NOMO-1 treated with DMSO at 0.1 percent for 48 hours (cell line): ENCODE measurements around the gene GOLT1B.

Experiments used
- DNase-seq: peaks from one replicate; lab custom pipeline; 2025; ENCODE audit not compliant: unreplicated experiment; lab: John Stamatoyannopoulos, UW

The GOLT1B gene

DNA sequence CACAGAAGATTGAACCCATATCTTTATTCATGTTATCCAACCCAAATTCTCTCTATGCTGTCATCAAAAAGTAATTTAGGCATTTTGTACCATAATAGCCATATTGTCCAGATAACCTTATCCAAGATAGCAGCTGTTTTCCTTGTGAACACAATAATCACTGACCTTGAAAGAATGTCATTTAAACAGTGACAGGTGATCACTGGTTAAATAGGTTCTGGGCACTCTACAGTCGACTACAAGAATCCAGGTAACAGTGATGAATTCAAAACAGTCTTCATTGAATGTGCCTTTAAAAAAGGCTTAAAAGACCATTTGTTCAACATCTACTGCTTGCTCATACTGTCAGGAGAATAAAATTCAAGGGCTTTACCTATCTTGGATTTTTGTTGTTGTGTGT is 20.0 kb downstream of the GOLT1B start:
- DNase-seq: no peak

DNA sequence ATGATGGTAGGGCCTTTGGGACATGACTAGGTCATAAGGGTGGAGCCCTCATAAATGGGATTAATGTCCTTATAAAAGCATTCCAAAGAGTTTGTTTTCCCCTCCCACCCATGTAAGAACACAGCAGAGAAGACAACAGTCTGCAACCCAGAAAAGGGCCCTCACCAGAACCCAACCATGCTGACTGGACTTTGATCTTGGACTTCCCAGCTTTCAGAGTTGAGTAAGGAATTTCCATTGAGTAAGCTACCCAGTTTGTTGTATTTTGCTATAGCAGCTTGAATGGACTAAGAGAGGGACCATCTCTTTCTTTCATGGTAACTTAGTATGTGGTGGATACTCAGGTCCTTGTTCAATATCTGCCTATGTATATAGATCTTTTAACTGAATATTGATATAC is 21.6 kb downstream of the GOLT1B start:
- no peak for DNase-seq

DNA sequence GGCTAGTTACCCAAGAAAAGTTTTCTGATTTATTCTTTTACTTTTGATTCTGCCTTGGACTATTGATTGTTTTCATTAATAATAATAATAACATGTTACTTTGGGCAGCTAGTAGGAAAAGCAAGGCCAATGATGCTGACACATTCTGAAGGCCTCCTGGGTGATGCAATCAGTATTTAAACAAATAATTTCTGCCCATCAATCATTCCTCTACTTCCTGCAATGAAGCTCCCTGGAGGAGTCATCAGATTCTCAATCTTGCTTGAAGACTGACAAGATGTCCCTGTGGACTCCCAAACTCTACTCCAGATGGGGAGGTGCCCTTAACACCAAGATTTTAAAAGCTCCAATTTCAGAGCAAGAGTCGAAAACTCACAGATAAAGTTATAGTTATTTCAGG is 24.5 kb downstream of the GOLT1B start, which contains the start of gene SPX:
TSS of gene SPX (plus strand) at position 244 of the 400 bp plus-strand sequence. CDS start 177 bp downstream, outside the sequence.
- DNase-seq: no peak

DNA sequence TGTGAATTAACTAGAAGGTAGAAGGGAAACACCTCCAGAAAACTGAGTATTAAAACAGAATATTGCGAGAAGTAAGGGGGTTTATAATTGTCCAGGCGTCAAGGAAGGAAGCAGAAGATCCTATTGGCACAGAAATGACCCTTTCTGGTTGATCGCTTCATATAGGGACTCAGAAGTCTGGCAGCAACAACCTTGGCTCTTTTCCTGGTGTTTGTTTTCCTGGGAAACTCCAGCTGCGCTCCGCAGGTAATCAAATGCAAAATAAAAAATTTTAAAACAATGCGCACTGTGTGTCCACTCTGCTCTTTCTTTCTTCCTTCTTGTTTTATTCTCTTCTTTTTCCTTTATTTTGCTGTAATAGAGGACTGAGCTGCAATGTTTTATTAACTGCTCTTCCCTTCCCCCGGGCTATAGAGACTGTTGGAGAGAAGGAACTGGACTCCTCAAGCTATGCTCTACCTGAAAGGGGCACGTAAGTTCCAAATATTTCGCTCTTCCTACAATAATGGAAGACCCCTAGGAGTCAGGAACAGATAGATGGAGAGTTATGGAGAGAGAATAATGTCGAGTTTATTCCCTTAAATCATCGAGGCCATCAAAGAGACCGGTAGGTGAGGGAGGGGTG is 25.2 kb downstream of the GOLT1B start:
- no peak for DNase-seq

DNA sequence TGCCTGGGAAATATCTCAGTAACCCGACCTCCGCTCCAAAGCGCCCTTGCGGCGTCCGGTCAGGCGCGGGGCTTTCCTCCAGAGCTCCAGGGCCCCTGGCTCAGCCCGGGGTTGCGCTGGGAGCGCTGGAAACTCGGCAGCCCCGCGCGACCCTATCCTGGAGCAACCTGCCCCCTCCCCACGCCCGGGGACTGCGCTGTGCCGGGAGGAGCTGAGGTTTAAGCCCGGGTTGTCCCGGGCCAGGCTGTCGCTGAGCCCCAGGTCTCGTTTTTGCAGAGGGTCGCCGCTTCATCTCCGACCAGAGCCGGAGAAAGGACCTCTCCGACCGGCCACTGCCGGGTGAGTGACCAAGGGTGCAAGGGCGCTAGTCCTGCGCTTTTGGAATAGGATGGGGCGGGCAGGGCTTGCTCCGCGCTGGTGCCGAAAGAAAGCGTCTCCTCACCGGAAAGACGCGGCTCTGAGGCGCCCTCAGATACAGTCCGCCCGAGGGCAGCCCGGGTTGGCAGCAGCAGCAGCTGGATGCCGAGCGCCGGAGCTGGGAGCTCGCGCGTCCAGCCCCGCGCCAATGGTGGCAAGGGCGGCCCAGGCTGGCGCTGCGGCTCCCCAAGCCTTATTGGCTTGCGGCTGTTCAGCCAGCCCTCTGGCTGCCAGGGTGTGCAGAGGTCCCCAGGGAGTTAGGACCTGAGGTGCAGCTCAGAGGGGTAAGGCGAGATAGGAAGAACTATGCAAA is 26.0 kb downstream of the GOLT1B start:
- DNase-seq: no peak

DNA sequence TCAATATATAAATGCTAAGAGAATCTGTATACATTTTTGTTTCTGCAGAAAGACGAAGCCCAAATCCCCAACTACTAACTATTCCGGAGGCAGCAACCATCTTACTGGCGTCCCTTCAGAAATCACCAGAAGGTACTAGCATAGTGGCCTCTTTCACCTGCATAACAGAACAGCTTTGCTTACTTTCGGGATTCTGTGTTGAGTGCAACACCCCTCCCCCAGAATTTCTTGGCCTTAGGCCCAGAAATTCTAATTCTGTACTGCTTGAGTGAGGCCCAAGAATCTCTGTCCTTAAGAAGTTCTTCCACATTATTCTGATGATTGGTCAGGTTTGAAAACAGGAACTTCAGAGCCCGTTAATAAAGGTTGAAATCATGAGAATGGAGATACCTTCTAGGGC is 27.4 kb downstream of the GOLT1B start:
- DNase-seq: no peak

DNA sequence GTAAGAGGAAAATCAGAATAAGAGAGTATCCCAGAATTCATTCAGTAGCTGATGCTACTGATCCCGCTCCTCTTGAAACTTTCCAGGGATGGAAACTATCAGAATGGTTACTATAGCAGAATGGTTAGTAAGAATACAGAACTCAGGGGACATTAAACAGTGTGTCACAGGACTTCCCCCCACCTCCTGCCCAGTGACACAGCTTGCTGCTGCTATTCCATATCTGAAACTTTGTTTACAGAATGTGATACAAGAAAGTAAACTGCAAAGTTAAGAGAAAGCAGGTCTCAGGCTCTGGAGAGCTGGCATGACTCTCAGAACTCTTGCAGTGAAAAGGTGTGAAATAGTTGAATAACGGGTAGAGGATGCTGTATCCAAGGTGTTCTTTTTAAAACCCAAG is 27.9 kb downstream of the GOLT1B start:
- DNase-seq: no peak

DNA sequence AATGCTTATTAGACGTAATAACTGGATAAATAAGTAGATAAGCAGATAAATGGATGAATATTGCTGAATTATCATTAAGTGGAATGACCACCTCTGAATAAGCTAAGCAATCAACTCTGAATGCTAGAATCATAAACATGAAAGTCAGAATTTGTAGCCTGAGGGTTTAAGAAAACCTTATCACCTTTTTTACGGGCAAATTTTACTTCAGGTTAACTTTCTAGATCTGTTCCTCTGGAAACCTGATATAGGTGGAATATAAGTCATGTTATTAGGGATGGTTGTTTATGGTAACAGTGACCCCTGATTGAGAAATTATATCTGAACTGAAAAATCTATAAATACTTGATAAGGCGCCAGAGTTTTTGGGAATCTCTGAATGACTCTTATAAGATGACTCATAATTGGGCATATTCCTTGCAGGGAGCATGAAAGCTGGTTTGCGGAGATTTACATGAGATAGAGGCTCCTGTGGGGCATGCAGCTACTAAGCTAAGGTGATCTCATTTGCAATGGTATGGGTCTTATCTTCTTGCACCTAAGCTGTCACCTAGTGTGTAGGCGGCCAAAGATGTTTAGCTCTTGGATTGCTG is 36.6 kb downstream of the GOLT1B start:
- DNase-seq: no peak

DNA sequence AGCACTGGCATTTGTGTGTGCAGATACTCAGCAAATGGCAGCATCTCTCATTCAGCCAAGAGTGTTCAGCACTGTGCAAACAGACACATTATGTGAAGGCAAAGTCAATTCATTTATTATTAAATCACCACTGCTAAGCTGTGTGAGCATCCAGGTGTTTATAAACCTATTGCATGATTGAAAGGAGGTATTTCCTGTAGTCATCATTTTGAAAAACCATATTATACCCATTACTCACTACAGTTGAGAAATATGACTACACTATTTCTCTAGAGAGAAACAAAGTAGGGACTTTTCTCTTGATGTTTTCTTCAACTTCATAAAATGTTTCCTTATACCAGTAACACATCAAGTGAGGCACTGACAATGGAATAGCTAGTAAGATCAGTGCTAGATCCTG is 38.2 kb downstream of the GOLT1B start:
- no peak for DNase-seq

DNA sequence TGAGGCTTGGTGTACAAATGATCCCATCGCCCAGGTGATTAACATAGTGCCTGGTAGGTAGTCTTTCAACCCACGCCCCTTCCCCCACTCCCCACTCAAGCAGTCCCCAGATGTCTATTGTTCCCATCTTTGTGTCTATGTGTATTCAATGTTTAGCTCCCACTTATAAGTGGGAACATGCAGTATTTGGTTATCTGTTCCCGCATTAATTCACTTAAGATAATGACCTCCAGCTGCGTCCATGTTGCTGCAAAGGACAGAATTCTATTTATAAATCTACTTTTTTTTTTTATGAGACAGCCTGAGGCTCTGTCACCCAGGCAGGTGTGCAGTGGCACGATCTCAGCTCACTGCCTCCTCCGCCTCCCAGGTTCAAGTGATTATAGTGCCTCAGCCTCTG is 40.2 kb downstream of the GOLT1B start:
- no peak for DNase-seq

DNA sequence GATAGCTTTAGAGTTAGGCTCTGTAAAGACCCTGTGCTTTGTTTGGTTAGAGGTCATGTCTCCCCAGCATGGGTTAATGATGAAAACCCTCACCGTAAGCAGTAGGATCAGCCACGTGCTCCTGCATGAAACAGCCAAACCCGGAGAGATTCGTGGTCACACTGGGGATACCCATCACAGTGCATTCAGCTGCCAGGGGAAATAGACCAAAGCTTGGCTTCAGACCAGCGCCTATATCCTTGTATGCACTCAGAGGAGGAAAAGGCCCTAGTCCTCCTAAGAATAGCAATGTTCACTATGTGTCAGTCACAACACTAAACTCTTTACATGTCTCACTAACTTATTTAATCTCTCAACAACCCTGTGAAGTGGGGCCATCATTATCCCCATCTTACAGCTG is 40.8 kb downstream of the GOLT1B start:
- DNase-seq: no peak

DNA sequence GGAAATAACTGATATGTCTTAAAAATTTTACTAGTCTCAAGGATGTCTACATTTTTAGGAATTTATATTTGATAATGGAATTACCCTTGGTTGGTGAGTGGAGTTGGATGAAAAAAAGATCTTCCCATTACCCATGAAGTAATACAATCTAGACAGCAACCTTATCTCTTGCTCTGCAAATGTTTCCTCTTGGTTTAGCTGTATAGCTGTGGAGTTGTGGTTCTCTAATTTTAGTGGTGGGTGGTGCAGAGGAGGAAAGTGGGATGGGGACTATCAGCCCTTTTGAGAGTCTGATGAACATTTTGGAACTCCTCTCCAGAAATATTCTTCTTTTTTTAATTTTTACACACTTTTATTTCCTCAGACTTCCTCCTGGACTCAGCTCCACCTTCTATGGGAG is 41.6 kb downstream of the GOLT1B start:
- no peak for DNase-seq

DNA sequence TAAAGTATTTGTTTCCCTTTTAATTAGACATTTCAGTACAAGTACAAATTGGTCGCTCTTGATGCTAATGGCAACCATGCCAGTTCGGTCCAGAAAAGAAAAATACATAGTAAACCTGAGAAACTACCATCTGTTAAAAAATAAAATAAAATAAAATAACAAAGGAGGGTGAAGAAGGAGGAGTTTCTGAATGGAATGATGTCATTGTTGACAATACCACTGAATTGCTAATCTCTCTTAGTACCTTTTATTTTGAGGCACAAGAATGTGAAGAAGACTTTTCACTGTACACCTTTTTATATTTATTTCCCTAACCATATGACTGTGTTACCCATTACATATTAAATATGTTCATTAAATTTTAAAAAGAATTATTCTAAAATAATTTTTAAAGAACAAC is 44.0 kb downstream of the GOLT1B start:
- no peak for DNase-seq

DNA sequence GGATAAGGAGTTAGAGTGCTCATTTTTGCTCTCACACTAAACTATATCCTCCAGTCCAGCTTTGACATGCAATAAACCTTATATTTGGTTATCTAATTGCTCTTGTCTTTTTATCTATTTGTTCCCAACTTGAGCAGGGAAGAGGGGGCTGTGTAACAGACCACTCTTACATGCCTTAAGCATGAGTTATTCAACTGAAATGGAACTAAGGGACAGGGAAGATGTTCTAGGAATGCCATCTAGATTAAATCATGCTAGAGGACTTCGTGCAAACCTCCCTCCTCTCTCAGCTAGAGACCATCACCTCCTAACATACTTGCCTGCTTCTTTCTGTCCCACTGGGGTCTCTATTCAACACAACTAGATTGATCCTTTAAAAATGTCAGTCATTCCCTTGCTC is 45.1 kb downstream of the GOLT1B start:
- no peak for DNase-seq

DNA sequence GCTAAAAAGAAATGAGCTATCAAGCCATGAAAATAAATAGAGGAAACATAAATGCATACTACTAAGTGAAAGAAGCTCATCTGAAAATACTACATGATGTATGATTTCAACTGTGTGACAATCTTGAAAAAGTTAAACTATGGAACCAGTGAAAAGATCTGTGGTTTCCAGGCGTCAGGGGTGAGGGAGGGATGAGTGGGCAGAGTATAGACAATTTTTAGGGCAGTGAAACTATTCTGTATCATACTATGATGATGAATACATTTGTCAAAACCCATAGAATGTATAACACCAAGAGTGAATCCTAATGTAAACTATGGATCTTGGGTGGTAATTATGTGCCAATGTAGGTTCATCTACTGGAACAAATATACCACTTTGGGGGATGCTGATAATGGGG is 45.8 kb downstream of the GOLT1B start:
- no peak for DNase-seq

DNA sequence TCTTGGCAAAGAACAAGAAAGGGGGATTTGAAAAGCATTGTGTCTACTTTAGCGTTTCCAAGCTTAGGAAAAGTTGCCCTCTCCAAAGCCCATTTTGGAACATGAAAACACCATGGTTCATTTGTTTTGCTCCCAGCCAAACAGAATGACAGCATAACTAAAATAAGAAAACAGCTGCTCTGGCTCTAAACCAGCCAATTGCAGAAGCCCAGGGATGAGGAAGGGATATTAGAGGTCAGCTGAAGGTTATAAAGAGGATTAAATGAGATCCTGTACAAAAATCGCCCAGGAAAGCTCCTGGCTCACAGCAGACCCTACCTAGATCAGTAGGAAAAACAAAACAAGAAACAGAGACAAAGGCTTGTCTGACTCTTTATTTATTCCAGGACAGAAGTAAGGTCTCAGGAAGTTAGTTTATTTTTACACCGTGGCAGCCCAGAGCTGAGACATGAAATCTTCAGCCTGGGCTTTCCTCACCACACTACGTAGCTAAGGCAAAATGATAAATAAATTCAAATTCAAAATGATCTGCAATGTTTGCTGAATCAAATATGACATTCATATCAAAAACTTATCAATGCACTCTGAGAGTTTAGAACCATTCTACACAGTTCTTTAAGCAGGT is 50.4 kb downstream of the GOLT1B start:
- no peak for DNase-seq

DNA sequence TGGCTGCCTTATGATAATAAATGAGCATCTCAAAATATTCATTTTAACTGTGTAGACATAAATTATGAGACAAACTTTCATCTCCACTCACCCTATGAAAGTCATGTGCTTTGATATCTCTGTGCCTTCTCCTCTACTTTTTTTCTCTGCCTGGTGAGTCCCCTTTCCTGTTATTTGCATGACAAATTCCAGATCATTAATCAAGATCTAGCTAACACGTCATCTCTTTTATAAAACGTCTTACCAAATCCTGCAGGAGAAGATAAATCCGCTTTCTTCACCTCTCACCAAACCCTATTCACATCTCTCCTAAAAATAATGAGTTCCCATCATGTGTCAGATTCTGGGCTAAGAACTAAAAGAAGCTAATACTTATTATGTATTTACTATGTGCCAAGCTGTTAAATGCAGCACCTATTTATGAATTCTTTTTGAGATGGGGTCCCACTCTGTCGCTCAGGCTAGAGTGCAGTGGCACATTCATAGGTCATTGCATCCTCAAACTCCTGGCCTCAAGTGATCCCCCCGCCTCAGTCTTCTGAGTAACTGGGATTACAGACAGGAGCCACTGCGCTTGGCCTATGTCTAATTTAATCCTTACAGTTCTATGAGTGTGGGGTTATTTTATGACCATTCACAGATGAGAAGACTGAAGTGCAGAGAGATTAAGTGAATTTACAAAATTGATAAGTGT is 51.2 kb downstream of the GOLT1B start:
- DNase-seq: no peak

DNA sequence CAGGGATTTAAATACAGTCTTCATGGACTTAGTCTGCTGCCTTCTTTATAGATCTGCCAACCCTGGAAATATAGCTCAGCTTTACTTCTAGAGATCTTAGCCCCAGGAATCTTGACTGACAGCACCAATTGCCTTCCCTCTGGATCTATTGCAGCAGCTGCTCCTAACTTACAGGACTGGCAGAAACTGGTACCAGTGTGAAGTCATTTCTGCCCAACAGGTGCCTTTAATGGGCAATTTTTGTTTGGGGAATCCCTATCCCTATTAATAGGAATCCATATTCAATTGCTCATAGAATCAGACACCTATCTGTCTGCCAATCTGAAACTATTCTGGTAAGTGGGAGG is 51.7 kb downstream of the GOLT1B start:
- no peak for DNase-seq

DNA sequence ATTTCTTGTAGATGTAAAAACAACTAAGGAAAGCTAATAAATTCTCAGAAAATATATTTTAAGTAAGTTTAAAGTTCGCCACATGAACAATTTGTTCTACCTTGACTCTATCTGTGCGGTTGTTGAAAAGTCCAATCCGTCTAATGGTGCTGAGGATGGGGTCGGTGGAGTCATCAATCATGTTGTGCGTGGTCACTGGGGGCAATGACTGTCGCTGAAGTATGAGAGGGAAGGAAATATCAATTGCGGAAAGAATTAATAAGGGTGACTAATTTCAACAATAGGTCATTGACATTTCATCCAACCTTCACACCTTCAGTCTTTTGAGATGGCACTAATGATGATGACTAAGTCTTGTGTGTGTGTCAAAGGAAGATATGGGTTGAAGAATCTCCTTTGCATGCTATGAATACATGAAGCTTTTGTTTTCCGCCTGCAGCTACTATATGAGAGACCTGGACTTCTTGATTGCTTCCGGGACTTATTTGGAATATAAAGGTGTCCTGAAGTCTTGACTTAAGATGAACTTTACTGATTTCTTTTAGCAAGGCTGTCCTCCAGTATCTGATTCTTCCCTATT is 56.6 kb downstream of the GOLT1B start:
- DNase-seq: no peak

DNA sequence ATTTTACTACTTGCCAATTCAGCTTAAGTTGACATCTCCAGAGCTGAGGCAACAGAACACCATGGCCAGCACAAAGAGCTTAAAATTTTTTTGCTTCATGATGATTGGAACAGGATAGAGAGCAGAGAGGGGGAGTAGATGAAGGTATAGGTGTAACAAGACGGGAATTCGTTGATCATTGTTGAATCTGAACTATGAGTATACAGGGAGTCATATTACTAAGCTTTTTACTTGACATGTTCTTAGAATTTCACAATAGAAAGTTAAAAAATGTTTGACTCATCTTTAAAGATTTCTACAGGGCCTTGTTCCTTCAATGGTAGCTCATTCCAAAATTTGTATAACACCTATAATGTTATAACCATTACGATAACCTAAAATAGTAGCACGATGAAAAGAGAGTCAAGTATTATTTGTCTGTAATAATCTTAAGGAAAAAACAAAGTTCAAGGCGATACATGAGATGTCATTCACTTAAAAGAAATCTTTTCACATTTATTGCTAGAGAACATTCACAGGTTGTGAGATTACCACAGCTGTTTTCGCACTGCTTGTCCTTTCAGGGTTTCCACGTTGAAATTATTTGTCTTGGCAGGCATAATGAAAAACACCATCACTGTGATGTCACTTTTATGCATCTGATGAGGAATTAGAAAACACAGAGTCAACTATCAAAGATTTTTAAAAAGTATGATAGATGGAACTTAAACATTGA is 58.4 kb downstream of the GOLT1B start:
- no peak for DNase-seq

DNA sequence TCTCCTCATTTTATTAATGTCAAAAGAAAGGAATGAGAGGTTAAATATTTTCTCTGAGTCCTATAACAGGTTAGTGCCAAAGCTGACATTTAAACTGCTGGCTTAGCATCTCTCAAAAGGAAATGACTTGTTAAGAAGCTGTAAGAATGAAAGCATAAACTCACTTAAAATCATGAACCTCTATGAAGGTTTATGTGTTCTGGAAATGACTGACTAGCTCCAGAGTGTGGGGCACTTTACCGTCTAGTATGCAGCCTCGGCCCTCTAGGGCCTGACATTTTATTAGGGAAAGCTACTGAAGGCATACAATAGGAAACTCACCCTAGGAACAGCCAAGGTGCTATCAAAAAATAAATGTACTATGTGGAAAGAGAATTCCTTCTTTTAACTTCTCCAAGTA is 59.6 kb downstream of the GOLT1B start:
- no peak for DNase-seq
